HG02588 (cell line): ENCODE data around the gene NMUR1.
A peak's percentile ranks its signal among the peaks of the same experiment; 100 is the strongest.
"Not testable (repeated sequence)": the region's sequence is repeated elsewhere in the genome, so short reads cannot be mapped to it uniquely, and the experiment has no call there.

ENCODE experiments used
- ATAC-seq: cut with Tn5 transposase; IDR thresholded peaks from one replicate; pipeline ENCODE4 v1.9.1; 2021; ENCODE audit warnings: mild to moderate bottlenecking, moderate library complexity; ENCODE audit not compliant: unreplicated experiment

Gene NMUR1

GRCh38 chr2:231530099-231531011 is at the start of gene NMUR1:
Gene NMUR1, minus strand, starts transcription at chr2:231530445. Its CDS starts 84 bp downstream, at chr2:231530361.
- ATAC-seq = peak; percentile 59

- no peak for ATAC-seq
Observed at GRCh38 chr2:231579560-231579959, 49.3 kb upstream of the NMUR1 start.

- not testable (repeated sequence) for ATAC-seq
Observed at GRCh38 chr2:231578655-231579054, 48.4 kb upstream of the NMUR1 start.

GRCh38 chr2:231576465-231576864 is 46.2 kb upstream of the NMUR1 start:
- ATAC-seq = no peak

- ATAC-seq = no peak
Observed at GRCh38 chr2:231575612-231576256, 45.5 kb upstream of the NMUR1 start.

- ATAC-seq = no peak
Observed at GRCh38 chr2:231573698-231574421, 43.6 kb upstream of the NMUR1 start.

- no peak for ATAC-seq
Observed at GRCh38 chr2:231573096-231573495, 42.9 kb upstream of the NMUR1 start.

- ATAC-seq = no peak
Observed at GRCh38 chr2:231571661-231572191, 41.5 kb upstream of the NMUR1 start.

- ATAC-seq = not testable (repeated sequence)
Observed at GRCh38 chr2:231570915-231571314, 40.7 kb upstream of the NMUR1 start.

- no peak for ATAC-seq
Observed at GRCh38 chr2:231568785-231569435, 38.7 kb upstream of the NMUR1 start.

- ATAC-seq = no peak
Observed at GRCh38 chr2:231568098-231568784, 38.0 kb upstream of the NMUR1 start.

- no peak for ATAC-seq
Observed at GRCh38 chr2:231567159-231567558, 36.9 kb upstream of the NMUR1 start.

- ATAC-seq = no peak
Observed at GRCh38 chr2:231565887-231566594, 35.8 kb upstream of the NMUR1 start.

GRCh38 chr2:231563378-231563961 is 33.2 kb upstream of the NMUR1 start:
- ATAC-seq = no peak

- ATAC-seq = no peak
Observed at GRCh38 chr2:231557571-231558217, 27.4 kb upstream of the NMUR1 start.

- ATAC-seq = no peak
Observed at GRCh38 chr2:231556981-231557380, 26.7 kb upstream of the NMUR1 start.

- not testable (repeated sequence) for ATAC-seq
Observed at GRCh38 chr2:231556496-231556895, 26.3 kb upstream of the NMUR1 start.

GRCh38 chr2:231554748-231555545 is 24.7 kb upstream of the NMUR1 start:
- ATAC-seq = no peak
